Measurements from ENCODE around the gene C16orf92.

The C16orf92 gene

DNA sequence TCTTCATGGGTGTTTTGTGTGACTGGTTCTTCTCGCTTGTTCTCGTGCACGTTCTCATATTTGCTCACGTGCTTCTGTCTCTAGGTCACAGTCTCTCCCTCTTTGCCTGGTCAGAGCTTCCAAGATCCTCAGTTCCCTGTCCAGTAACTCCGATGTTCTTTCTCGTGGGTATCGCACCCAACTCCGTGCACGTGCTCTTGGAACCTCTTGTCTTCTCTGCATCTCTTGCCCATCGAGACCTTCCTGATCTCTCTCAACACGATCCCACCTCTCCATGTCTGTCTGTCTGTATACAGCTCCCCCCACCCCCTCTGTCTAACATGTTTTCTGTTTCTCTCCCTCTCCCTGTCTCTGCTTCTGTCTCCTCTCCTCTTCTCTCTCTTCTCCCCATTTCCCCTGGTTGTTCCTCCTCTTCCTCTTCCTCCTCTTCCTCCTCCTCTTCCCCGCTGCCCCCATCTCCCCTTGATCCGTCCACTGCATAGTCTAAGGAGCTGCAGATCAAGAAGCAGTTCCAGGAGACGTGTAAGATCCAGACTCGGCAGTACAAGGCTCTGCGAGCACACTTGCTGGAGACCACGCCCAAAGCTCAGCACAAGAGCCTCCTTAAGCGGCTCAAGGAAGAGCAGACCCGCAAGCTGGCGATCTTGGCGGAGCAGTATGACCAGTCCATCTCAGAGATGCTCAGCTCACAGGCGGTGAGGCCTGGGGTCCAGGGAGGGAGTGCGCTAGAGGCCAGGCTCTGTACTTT is 33.7 kb upstream of the C16orf92 start:
- DNase-seq, result no peak

DNA sequence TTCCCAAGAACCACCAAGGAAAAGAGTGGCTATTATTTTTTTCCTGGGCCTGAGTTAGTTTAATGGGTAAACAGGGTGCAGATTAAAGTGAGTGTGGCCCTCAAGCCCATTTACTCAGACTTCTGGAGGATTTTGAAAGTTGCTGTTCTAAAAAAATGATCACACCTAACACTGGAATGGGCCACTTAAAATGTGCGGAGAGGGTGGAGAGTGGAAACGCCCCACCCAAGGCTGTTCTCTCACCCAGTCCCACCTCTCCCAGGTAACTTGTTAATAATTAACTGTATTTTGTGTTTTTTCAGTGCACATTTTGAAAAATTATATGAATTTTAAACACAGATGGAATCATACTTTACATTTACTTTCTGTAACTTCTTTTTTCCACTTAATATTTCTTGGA is 33.0 kb upstream of the C16orf92 start:
- no peak for DNase-seq

DNA sequence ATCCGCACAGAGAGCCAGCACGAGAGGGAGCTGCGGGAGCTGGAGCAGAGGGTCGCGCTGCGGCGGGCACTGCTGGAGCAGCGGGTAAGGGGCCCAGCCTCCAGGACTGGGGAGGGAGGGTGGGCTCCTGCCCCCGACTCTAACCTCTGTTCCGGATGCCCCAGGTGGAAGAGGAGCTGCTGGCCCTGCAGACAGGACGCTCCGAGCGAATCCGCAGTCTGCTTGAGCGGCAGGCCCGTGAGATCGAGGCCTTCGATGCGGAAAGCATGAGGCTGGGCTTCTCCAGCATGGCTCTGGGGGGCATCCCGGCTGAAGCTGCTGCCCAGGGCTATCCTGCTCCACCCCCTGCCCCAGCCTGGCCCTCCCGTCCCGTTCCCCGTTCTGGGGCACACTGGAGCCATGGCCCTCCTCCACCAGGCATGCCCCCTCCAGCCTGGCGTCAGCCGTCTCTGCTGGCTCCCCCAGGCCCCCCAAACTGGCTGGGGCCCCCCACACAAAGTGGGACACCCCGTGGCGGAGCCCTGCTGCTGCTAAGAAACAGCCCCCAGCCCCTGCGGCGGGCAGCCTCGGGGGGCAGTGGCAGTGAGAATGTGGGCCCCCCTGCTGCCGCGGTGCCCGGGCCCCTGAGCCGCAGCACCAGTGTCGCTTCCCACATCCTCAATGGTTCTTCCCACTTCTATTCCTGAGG is 32.0 kb upstream of the C16orf92 start:
- DNase-seq, result no peak

DNA sequence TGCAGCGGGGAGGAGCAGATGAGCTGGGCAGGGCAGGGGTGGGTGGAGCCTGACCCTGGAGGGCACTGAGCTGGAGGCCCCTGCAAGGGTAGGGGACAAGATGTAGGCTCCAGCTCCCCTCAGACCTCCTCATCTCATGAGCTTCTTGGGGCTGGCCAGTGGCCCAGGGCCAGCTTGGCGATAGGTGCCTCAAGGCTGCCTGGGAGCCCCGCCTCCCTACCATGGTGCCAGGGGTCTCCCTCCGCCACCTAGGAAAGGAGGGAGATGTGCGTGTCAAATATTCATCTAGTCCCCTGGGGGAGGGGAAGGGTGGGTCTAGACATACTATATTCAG is 31.5 kb upstream of the C16orf92 start:
- no peak for DNase-seq

DNA sequence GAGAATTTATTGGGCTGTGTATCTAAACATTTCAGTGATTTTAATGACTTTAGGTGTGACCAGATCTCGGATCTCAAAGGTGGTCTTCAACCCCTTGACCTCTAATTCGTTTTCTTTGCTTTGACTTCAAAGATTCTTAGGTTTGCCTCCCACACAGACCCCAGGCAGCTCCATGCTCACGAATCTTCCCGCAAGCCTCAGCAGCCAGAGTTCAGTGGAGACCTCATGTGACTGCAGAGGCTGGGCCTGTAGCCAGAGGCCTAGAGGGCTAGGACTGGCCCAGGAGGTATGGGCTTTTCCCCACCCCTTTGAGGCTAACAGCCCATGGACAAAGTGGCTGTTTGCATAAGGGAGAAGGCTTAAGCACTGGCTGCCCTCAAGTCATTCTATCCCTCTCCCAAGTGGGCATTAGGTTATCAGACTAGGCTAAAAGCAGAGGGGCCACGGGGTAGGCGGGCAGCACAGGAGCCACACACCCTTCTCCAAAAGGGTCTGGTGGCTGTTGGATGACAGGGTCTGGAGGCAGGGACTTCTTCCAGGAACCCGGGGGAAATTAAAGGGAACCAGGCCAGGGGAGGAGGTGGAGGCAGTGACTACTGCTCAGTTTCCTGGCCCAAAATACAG is 30.5 kb upstream of the C16orf92 start:
- no peak for DNase-seq

DNA sequence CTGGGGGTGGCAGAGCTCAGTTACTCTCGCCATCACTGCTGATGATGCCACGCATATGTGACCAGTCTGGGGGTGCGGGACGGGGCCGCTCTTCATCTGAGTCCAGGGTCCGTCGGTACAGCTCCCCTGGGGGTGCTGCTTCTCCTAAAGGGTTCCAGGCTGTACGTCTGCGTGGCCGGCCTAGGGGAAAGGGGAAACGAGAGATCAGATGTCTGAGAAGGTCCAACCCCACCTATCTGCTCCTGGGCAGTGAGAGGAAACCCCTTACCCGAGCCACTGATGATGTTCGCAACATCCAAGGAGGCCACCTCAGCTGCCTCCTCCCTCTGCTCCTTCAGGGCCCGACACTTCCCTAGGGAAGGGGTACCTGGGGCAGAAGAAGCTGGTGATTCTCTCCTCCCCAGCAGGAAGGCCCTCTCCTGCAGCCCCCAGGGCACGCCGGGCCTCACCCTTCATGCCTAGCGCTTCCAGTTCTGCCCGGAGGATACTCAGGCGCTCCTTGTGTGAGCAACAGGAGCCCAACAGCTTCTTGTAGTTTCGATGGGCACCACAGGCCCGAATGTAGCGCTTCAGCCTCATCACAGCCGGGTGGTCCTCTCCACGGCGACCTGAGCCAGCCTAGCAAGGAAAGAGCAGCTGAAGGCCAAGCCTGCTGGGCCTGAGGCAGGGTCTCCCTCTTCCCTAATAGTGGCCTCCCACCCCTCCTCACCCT is 29.7 kb upstream of the C16orf92 start:
- no peak for DNase-seq

DNA sequence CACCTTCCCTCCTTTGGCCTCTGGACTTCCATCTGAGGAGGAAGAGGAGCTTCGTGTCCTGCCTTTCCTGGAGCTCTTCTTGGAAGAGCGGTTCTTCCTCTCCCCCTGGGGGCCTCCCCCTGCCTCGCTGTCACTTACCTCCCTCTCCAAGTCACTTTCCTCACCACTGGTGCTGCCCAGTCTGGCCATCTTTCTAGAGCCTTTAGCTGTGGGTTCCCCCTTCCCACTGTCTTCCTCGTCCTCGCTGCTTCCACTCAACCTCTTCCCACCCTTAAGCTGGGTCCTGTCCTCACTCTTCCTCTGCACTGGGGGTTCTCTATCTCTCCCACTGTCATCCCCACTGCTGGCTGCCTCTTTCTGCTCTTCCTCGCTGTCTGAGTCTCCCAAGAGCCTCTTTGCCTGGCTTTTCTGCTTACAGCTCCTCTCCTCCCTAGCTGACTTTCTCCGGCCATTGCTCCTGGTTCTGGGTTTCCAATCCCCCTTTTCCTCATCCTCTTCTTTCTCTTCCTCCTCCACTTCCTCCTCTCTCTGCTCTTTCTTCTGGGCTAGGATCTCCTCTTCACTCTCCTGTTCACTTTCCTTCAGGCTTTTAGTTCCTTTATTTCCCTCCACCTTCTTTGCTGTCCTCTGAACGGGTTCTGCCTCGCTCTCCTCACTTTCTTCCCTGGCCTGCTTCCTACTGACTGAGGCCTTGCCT is 28.9 kb upstream of the C16orf92 start:
- no peak for DNase-seq

DNA sequence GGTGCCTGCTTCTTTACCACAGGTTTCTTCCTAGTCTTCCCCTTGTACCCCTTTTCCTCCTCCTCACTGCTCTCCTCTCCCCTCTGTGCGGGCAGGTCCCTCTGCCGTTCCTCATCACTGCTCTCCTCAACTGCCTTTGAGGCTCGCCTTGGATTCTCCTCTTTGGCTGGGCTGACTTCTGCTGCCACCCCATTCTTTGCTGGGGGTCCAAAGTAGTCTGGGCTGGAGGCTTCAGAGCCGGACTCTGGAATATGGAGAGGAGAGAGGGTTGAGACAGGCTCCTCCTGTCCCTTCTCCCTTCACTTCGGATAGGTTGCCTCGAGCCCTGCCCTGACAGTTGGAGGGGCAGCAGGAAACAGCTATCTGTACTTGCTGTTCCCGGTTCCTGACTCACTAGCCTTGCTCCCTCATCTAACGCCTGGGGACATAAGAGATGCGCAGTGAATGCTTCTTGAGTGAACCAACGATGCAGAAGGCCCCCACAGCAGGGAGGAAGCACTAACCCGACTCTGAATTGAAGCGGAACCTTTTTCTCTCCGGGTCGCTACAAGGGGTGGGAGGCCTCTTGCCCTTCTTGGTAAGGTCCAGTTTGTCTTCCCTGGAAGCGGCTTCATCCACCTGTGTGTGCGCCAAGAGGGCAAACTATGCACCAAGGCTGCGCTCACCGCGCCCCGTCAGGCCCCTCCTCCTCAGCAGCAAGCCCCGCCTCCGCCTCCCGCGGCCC is 28.2 kb upstream of the C16orf92 start:
- no peak for DNase-seq

DNA sequence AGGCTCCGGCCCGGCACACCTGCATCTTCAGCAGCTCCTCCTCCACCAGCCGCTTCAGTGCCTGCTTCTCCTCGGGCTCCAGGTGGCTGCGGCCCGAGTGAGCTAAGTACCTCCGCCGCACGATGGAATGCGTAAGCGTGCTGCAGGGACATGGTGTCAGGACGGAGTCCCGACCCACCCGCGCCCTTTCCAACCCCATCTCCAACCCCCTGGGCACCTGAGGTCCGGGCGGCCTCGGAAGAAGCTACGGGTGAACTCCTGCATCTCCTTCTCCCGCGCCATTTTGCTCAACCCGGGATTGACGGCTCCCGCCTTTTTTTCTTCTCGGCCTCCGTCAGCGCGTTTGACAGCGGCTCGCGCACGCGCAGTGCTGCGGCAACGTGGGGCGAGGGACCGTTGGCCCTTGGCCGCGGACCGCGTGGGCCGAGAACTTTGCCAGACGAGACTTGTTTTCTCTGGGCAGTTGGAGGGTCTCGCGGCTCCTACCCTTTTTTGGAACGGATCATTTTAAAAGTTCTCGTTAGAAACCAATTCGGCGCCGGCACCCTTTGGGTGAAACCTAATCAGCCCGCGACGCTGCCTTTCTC is 27.6 kb upstream of the C16orf92 start, which contains the start of gene HIRIP3:
Gene HIRIP3 (minus strand): TSS at position 294 of the 587 bp plus-strand sequence. CDS start 12 bp downstream, at position 282.
- peak; percentile 82 for DNase-seq

DNA sequence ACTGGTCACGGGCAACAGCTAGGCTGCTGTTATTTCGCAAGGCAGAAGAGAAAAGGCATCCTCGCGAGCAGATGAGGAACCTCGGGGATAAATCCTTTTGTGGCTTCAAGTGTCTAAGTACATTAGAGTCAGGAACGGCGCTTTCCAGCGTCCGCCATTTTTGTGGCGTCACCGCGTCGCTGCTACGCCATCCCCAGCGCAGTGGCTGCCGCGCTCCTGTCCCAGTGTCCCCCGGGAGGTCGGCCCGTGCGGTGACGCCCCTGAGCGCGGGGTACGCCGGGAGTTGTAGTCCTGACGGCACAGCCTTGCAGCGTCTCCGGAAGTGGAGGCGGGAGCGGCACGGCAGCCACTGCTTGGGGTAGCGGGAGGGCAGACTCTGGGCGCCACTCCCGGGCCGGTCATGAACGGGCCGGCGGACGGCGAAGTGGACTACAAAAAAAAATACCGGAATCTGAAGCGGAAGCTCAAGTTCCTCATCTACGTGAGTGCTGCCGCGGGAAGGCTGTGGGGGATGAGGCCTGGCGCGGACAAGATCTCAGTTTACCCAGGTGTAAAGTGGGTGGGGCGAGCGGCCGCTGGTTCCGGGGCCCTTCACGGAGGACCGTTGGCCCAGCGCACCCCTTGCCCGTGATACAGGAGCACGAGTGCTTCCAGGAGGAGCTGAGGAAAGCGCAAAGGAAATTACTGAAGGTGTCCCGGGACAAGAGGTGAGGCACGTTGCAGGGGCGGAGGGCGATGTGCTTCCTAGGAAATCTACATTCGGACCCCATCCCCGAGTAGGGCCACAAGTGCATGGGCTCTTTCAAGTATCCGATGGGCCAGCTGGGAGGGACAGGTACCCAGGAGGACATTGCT is 26.9 kb upstream of the C16orf92 start, which contains the start of gene INO80E:
Gene INO80E (plus strand): TSS at position 331 of the 855 bp plus-strand sequence. CDS start 70 bp downstream, at position 401.
- peak; percentile 99 for DNase-seq

DNA sequence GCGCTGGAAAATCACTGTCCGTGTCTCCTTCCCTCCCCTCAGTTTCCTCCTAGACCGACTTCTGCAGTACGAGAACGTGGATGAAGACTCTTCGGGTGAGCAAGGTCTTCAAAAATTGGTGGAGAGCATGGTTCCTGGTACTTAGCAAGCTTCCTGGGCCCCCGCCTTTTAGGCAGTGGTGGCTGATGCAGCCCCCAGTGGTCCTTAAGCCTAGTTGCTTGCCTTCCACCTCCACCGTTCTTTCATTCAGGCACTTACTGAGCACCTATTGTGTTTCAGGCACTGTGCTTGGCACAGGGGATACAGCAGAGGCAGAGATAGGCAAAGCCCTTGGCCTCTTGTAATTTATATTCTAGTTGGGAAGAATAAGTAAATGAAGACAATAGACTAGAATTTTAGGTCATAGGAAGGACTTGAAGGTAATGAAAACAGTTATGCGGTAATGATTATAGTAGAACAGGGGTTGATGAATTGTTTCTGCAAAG is 26.2 kb upstream of the C16orf92 start:
- no peak for DNase-seq

DNA sequence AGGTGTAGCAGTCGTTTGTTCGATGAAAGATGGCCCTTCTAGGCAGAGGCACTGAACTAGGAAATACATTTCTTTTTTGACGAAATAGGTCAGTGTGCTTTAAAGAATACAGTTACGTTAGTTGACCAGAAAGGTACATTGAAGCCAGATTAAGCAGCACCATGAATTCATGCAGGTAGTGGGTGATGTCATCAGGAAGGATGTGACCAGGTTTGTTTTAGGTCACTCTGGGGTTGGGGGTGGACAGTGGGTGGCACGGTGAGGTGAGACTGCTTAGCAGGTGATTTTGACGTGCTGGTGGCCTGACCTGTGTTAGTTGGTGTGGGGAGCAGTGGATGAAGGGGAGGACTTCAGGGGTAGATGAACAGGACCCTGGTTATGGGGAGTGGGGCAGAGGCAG is 23.4 kb upstream of the C16orf92 start:
- no peak for DNase-seq

DNA sequence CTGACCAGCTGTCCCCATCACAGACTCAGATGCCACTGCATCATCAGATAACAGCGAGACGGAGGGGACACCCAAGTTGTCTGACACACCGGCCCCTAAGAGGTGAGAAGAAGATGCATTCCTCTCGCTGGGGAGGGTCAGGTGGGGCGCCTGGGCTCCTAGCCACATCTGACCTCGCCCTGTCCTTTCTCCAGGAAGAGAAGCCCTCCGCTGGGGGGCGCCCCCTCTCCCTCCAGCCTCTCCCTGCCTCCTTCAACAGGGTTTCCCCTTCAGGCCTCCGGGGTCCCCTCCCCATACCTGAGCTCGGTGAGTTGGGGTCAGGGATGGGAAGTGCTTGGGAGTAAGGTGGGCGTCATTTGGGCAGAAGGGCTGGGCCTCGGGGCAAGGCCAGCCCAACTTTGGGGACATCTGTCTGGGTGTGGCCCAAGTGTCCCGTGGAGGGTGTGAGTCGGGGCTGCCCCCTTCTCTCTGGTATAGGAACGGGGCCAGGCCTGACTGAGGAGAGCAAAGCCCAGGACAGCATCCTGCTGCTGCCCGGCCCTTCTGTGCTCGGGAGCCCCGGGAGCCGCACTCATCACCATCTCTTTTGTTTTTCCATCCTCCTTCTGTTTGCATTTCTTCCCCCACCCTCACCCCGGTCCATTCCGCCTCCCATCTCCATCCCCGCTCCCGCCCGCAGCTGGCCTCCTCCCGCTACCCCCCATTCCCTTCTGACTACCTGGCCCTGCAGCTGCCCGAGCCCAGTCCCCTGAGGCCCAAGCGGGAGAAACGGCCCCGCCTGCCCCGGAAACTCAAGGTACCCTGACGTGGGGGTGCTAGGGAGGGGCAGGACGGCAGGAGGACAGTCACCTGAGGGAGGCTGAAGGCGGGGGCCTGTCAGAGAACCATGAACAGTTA is 22.0 kb upstream of the C16orf92 start:
- DNase-seq, result no peak

DNA sequence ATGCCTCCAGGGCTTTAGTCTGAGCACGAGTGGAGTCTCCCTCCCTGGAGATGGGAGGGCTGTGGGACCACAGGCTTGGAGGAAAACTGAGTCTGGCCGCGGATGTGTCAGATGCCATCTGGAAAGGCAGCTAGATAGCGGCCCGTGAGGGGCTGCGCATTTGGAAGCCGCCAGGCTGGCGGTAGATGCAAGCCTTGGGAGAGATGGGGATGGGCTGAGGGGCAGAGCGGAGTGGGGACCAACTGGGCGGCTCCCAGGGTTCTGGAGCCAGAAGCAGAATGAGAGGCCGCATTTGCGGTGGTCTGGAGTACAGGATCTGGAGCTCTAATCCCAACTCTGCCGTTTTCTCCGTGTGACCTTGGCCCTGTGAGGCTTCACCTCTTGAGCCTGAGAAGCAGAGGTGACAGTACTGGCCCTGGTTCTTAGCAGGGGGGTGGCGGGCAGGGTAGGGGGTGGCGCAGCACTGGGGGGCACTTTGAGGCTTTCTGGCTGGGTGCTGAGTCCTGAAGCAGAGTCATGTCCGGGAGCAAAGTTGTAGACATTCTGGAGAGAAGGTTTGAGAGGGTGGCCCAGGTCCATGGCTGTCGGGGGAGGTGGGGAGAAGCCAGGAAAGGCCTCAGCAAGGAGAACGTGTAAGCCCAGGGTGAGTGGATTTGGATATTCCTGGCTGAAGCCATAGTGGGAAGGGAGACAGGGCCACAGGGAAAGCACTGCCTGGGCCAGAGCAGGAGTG is 20.2 kb upstream of the C16orf92 start:
- DNase-seq, result no peak

DNA sequence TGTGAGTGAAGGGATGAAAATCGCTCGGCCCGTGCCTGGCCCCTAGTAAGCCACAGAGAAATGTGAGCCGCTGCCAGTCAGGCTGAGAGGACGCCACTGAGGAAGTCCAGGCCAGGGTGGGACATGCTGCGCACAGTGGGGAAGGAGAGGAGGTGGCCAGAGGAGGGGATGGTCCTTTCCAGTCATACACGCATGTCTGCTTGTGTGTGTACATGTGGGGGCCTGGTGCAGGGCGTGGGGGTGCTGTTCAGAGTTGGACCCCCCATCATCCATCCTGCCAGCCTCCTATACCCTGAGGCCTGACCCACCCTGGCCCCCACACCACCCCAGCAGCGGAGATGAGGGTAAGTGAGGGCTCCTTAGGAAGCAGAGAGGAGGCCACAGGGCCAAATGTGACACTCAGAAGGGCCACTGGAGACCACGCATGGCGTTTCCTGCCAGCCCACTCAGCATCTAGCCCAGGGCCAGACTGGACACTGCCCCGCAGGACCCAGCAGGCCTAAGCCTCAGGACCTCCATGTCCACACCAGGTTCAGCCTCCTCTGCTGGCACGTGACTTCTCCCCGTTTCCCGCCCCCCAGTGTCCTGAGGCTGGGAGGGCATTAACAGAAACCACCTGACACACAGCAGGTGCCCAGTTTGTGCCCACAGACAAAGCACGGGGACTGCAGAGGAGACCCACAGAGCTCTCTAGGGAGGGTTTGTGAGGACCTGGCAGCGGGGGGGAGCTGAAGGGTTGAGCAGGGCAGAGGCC is 19.2 kb upstream of the C16orf92 start:
- no peak for DNase-seq

DNA sequence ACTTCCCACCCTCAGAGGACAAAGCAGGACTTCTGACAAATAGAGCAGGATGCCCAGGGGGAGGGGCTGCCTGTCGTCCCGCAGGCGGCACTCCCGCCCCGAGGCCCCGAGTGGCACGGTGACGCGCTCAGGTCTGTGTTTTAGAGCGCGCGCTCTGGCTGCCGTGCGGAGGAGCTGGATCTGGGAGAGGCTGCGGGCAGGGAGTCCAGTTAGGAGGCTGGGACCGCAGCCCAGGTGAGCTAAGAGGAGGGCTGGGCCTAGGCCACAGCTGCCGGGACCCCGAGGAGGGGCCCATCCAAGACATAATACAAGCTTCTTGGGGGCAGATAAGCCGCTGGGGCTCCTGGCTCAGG is 18.6 kb upstream of the C16orf92 start:
- no peak for DNase-seq

DNA sequence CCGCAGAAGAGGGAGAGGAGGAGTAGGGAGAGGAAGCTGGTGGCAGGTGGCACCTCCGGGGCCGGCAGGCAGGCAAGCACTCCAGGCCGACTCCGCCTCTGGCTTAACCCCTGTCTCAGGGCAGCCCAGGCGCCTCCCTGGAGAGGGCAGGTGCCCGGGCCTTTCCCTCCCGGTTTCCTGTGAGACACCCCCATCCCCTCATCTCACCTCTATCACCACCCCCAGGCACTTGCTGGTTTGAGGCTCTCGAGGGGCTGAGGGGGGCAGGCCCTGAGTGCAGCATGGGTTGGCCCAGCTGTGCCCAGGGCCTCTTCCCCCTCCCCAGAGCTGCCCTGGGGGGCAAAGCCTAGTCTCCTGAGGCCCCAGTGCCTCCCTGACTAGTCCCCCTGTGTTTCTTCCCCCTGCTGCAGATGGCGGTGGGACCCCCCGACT is 18.2 kb upstream of the C16orf92 start:
- no peak for DNase-seq

All from activated gamma-delta T cell treated with Interleukin-2 at 50 U/mL for 16 hours (primary cell).